ENCODE data around the gene APOBEC3H.
"Not testable (repeated sequence)": the region's sequence is repeated elsewhere in the genome, so short reads cannot be mapped to it uniquely, and the experiment has no call there.

Gene APOBEC3H

DNA sequence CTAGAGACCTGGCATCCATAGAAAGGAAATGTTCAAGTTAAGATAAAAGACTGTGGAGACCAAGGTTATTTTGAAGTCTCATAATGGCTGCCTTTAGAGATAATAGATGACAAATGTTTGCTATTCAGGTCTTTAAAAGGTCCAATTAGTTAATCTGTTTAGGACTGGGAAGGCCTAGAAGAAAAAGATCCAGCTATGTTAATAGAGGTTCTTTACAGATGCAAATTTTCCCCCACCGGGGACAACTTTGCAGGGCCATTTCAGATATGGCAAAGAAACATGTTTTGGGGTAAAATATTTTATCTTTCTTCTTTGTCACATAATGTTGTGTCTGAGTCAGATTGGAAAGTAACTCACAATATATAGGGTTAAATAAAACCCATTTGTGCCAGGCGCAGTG is 23.1 kb upstream of the APOBEC3H start:
- TF ChIP-seq POLR2AphosphoS5 (IDR thresholded peaks at IDR 0.05; ENCODE audit: low read depth, low read length) (no peak), SIN3A (IDR thresholded peaks at IDR 0.05; ENCODE audit: borderline replicate concordance, insufficient read depth, low read length) (no peak), FOXP2 (optimal IDR thresholded peaks at IDR 0.05; ENCODE audit: borderline replicate concordance, extremely low read depth, extremely low read length, insufficient read depth) (no peak), TAF1 (IDR thresholded peaks at IDR 0.05; ENCODE audit: borderline replicate concordance, insufficient read depth, low read length) (no peak)
- TF ChIP-seq, protein P1, sequence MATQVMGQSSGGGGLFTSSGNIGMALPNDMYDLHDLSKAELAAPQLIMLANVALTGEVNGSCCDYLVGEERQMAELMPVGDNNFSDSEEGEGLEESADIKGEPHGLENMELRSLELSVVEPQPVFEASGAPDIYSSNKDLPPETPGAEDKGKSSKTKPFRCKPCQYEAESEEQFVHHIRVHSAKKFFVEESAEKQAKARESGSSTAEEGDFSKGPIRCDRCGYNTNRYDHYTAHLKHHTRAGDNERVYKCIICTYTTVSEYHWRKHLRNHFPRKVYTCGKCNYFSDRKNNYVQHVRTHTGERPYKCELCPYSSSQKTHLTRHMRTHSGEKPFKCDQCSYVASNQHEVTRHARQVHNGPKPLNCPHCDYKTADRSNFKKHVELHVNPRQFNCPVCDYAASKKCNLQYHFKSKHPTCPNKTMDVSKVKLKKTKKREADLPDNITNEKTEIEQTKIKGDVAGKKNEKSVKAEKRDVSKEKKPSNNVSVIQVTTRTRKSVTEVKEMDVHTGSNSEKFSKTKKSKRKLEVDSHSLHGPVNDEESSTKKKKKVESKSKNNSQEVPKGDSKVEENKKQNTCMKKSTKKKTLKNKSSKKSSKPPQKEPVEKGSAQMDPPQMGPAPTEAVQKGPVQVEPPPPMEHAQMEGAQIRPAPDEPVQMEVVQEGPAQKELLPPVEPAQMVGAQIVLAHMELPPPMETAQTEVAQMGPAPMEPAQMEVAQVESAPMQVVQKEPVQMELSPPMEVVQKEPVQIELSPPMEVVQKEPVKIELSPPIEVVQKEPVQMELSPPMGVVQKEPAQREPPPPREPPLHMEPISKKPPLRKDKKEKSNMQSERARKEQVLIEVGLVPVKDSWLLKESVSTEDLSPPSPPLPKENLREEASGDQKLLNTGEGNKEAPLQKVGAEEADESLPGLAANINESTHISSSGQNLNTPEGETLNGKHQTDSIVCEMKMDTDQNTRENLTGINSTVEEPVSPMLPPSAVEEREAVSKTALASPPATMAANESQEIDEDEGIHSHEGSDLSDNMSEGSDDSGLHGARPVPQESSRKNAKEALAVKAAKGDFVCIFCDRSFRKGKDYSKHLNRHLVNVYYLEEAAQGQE (IDR thresholded peaks at IDR 0.05; ENCODE audit: insufficient read depth in 1 of 2, low read depth in 2 of 2, low read length in 2 of 2), result no peak

DNA sequence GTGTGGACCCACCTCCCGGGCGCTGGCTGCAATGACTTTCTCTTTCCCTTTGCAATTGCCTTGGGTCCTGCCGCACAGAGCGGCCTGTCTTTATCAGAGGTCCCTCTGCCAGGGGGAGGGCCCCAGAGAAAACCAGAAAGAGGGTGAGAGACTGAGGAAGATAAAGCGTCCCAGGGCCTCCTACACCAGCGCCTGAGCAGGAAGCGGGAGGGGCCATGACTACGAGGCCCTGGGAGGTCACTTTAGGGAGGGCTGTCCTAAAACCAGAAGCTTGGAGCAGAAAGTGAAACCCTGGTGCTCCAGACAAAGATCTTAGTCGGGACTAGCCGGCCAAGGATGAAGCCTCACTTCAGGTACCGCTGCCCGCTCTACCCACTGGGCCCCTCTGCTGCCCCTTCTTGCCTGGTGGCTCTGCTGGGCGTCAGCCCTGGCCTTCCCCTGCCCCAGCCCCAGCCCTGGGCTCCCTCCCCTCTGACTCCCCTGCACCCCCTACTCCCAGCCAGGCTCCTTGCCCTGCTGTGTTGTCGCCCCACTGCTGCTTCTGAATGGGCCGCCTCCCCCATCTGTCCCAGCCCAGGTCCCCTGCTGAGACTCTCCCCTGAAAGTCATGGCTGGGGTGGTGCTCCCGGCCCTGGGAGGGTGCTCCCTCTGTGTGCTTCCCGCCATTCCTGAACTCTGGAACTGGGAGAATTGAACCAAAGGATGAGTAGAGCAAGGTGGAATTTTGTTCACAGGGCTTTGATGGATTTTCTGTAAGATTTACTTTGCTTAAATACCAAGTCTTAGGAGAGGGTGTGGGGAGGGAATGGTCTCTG is 19.8 kb upstream of the APOBEC3H start, which contains the start of gene APOBEC3G:
APOBEC3G (plus strand) TSS at position 250 of the 815 bp plus-strand sequence; CDS start at position 337, 87 bp downstream.
- TF ChIP-seq, protein P1 (IDR thresholded peaks at IDR 0.05; ENCODE audit: insufficient read depth in 1 of 2, low read depth in 2 of 2, low read length in 2 of 2), result not testable (repeated sequence)
- TF ChIP-seq TAF1, SIN3A (IDR thresholded peaks at IDR 0.05; ENCODE audit: borderline replicate concordance, insufficient read depth, low read length): not testable (repeated sequence)

GRCh38 chr22:39078329-39078728 is 18.7 kb upstream of the APOBEC3H start:
- TF ChIP-seq, protein P1 (IDR thresholded peaks at IDR 0.05; ENCODE audit: insufficient read depth in 1 of 2, low read depth in 2 of 2, low read length in 2 of 2), result no peak
- no peak for TF ChIP-seq SIN3A (IDR thresholded peaks at IDR 0.05; ENCODE audit: borderline replicate concordance, insufficient read depth, low read length)
- TF ChIP-seq FOXP2 (optimal IDR thresholded peaks at IDR 0.05; ENCODE audit: borderline replicate concordance, extremely low read depth, extremely low read length, insufficient read depth), result no peak
- no peak for TF ChIP-seq POLR2AphosphoS5 (IDR thresholded peaks at IDR 0.05; ENCODE audit: low read depth, low read length)
- TF ChIP-seq TAF1 (IDR thresholded peaks at IDR 0.05; ENCODE audit: borderline replicate concordance, insufficient read depth, low read length), result no peak

GRCh38 chr22:39080052-39080762 is 16.8 kb upstream of the APOBEC3H start:
- TF ChIP-seq POLR2AphosphoS5 (IDR thresholded peaks at IDR 0.05; ENCODE audit: low read depth, low read length) (no peak), FOXP2 (optimal IDR thresholded peaks at IDR 0.05; ENCODE audit: borderline replicate concordance, extremely low read depth, extremely low read length, insufficient read depth) (no peak), TAF1 (IDR thresholded peaks at IDR 0.05; ENCODE audit: borderline replicate concordance, insufficient read depth, low read length) (no peak), SIN3A (IDR thresholded peaks at IDR 0.05; ENCODE audit: borderline replicate concordance, insufficient read depth, low read length) (no peak)
- TF ChIP-seq, protein P1 (IDR thresholded peaks at IDR 0.05; ENCODE audit: insufficient read depth in 1 of 2, low read depth in 2 of 2, low read length in 2 of 2), result no peak
